ENCODE data around the gene ZEB2.

Gene ZEB2

GRCh38 chr2:144501627-144502026 lies 18.3 kb downstream of the ZEB2 start:
- DNase-seq (ENCODE audit: low read depth, low spot score): no peak
- TF ChIP-seq, protein P1, sequence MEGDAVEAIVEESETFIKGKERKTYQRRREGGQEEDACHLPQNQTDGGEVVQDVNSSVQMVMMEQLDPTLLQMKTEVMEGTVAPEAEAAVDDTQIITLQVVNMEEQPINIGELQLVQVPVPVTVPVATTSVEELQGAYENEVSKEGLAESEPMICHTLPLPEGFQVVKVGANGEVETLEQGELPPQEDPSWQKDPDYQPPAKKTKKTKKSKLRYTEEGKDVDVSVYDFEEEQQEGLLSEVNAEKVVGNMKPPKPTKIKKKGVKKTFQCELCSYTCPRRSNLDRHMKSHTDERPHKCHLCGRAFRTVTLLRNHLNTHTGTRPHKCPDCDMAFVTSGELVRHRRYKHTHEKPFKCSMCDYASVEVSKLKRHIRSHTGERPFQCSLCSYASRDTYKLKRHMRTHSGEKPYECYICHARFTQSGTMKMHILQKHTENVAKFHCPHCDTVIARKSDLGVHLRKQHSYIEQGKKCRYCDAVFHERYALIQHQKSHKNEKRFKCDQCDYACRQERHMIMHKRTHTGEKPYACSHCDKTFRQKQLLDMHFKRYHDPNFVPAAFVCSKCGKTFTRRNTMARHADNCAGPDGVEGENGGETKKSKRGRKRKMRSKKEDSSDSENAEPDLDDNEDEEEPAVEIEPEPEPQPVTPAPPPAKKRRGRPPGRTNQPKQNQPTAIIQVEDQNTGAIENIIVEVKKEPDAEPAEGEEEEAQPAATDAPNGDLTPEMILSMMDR (IDR thresholded peaks at IDR 0.05; ENCODE audit: low read depth, low read length): no peak
- in situ Hi-C loops (cut with HindIII; ENCODE audit: low sequenced_read_pairs): no loop called here
- no peak overlapping the region for H3K4me3 ChIP-seq (ENCODE audit: low read depth, low read length)

GRCh38 chr2:144501118-144501517 lies 18.8 kb downstream of the ZEB2 start:
- H3K4me3 ChIP-seq (ENCODE audit: low read depth, low read length): no peak overlapping the region
- in situ Hi-C loops (cut with HindIII; ENCODE audit: low sequenced_read_pairs): no loop called here
- TF ChIP-seq, protein P1 (IDR thresholded peaks at IDR 0.05; ENCODE audit: low read depth, low read length): no peak
- DNase-seq (ENCODE audit: low read depth, low spot score): peak; percentile 53

- no peak overlapping the region for H3K4me3 ChIP-seq (ENCODE audit: low read depth, low read length)
- DNase-seq (ENCODE audit: low read depth, low spot score): no peak
- TF ChIP-seq, protein P1 (IDR thresholded peaks at IDR 0.05; ENCODE audit: low read depth, low read length): no peak
- in situ Hi-C loops (cut with HindIII; ENCODE audit: low sequenced_read_pairs): no loop called here
Observed at GRCh38 chr2:144500563-144500962, 19.4 kb downstream of the ZEB2 start.

DNA sequence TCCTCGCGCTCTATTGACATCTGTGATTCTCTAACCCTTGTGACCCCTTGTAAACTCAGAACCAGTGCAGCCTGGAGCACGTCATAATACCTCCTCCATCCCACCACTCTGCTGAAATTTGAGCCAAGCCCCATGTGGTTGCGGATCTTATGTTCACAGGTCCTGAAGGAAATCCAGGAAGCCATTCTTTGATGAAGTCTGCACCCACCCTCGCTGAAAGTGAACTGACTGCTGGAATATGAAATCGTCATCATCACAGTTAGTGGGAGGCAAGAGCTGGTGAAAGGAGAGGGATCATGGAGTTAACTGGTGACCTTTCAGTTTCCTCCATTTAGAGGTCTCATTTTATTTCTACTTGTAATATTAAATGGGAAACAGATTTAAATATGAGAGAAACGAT lies 21.6 kb downstream of the ZEB2 start:
- in situ Hi-C loops (cut with HindIII; ENCODE audit: low sequenced_read_pairs): no loop called here
- TF ChIP-seq, protein P1 (IDR thresholded peaks at IDR 0.05; ENCODE audit: low read depth, low read length): no peak
- H3K4me3 ChIP-seq (ENCODE audit: low read depth, low read length): no peak overlapping the region
- DNase-seq (ENCODE audit: low read depth, low spot score): no peak

- TF ChIP-seq, protein P1 (IDR thresholded peaks at IDR 0.05; ENCODE audit: low read depth, low read length): no peak
- no peak for DNase-seq (ENCODE audit: low read depth, low spot score)
- in situ Hi-C loops (cut with HindIII; ENCODE audit: low sequenced_read_pairs): no loop called here
- no peak overlapping the region for H3K4me3 ChIP-seq (ENCODE audit: low read depth, low read length)
Observed at GRCh38 chr2:144496977-144497598, 22.8 kb downstream of the ZEB2 start.

GRCh38 chr2:144496092-144496976 lies 23.6 kb downstream of the ZEB2 start:
- in situ Hi-C loops (cut with HindIII; ENCODE audit: low sequenced_read_pairs): no loop called here
- TF ChIP-seq, protein P1 (IDR thresholded peaks at IDR 0.05; ENCODE audit: low read depth, low read length): no peak
- no peak overlapping the region for H3K4me3 ChIP-seq (ENCODE audit: low read depth, low read length)
- no peak for DNase-seq (ENCODE audit: low read depth, low spot score)

Measured in astrocyte of the spinal cord (primary cell).